ENCODE measurements around the gene TLL1.

The TLL1 gene

GRCh38 chr4:165970703-165971420 is 97.8 kb downstream of the TLL1 start:
- no peak for FAIRE-seq

GRCh38 chr4:165971446-165971845 is 98.4 kb downstream of the TLL1 start:
- no peak for FAIRE-seq
- DNase-seq (ENCODE audit: insufficient read length, low spot score), result no peak

More at GRCh38 chr4:165970703-165971420, 97.8 kb downstream of the TLL1 start:
- DNase-seq (ENCODE audit: insufficient read length, low spot score), result no peak

DNA sequence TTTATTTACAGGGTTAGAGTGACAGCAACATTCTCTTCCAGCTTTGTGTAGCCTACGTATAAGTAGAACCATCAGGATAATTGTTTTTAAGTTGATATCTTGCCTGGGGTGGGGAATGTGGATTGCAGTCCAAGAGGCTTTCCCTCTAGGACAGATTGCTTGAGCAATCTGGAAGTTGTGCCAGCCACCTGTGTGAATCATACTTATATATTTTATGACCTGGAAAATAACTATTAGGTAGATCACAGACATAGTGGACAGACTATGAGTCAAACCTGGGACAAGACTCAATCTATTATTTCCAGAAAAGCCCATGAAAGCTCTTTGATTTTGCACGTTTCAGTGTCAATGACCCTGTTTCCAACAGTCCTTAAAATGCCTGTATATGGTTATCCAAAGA is 98.9 kb downstream of the TLL1 start:
- no peak for DNase-seq (ENCODE audit: insufficient read length, low spot score)
- no peak for FAIRE-seq

DNA sequence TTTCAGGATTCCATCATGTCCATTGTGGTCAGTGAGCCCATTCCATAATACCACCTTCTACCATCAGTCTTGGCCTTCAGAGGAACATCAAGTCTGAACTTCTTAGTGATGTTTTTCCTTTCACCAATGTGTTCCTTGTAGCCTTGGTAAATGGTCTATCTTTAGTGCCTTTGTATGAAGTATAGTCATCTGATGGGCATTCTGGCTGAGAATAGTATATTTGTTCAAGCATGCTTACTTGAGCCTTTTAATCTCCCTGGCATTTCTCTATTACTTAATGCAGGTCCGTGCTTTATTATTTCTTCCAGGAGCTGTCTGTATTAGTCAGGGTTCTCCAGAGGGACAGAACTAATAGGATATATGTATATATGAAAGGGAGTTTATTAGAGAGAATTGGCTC is 99.7 kb downstream of the TLL1 start:
- DNase-seq (ENCODE audit: insufficient read length, low spot score), result no peak

DNA sequence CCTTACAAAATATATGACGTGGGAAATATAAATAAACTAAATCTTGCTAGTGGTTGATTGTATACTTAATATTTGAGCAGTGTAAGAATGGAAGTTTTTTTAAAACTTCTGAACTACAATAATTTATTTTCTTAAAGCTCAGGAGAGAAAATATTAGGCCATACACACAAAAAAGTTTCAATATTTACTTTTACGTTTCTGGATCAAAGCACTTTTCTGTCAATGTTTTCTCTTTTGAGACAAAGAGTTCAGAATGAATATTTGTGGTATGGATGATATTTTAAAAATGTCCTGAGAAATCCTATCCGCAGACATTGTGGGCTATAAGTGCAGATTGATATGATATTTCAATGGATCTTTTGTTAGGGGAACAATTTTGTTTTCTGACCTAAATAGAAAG is 109.9 kb downstream of the TLL1 start:
- FAIRE-seq (no peak), DNase-seq (ENCODE audit: insufficient read length, low spot score) (no peak)

More for the DNA sequence above, 99.7 kb downstream of the TLL1 start:
- FAIRE-seq, result no peak

- DNase-seq (ENCODE audit: insufficient read length, low spot score) (no peak), FAIRE-seq (no peak)
Measured at GRCh38 chr4:165986956-165987698, 114.1 kb downstream of the TLL1 start.

DNA sequence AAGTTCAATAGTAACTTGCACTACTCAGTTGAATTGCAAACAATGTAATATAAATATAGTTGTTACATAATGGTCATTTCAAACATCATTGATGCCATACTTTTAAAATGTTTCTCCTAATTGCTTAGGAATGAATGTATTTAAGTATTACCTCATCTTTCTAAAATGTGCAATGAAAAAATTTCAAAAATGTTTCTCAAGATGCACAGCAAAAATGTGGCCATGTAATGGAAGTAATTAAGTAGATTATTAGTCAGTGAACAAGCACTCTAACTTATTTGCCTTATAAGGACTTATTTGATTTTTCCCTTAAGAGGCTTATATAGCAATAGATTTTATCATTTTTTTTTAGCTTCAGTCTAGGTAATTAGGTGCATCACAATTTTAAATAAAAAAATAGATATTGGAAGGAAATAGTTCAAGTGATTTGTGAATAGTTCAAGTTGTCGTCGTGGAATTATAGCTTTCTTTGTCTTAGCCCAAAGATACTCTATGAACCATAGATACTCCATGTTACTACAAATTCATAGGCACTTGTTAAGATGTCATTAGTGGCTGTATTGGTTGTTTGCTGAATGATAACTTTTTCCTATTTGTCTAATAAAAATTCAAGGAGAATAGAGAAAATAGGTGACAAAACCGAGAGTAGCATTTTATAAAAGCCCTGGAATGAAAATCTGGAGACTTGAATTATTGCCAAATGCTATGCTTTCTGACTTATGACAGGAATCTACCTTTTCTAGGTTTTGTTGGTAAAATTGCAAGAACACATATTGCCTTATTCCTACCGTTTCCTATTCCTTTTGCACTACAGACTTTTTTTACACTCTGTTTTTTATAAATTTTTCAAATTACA is 118.5 kb downstream of the TLL1 start:
- DNase-seq (ENCODE audit: insufficient read length, low spot score), result no peak
- FAIRE-seq, result no peak

- DNase-seq (ENCODE audit: insufficient read length, low spot score) (no peak), FAIRE-seq (no peak)
Measured at GRCh38 chr4:165992283-165992682, 119.2 kb downstream of the TLL1 start.

GRCh38 chr4:165994701-165995100 is 121.7 kb downstream of the TLL1 start:
- DNase-seq (ENCODE audit: insufficient read length, low spot score), result no peak
- FAIRE-seq, result no peak

DNA sequence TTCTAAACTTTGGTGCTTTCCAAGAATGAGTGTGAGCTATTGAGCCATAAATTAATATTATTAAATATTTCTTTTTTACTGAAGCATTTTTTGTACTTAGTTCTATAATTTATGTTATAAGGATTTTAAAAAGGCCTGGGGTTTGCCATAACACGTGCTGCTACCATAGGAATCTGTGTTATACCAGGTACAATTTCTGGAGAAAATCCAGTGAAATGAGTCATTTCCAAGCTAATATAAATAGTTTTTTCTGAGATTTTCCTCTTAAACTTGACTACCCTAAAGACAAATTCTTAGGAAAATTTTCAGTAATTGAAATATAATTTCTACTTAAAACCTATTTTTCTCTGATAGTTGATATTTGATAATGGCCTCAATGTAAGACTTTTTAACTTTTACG is 130.8 kb downstream of the TLL1 start:
- DNase-seq (ENCODE audit: insufficient read length, low spot score) (no peak), FAIRE-seq (no peak)

DNA sequence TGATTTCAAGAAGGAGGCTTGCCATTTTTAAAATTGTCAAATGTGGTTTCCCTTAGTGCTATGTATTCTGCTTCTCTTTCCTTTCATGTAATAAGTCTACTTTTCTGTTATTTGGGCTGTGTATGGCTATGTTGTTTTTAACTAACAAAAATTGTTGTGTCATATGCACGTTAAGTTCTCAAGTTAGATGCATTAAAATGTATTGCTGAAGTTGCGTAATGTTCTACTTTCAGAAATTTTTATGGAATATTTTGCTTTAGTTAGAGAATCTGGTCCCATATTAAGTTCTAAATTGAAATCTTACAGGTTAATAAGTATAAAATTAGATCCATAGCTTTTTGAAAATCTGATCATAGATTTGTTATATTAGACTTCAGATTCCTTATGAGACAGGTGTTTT is 133.2 kb downstream of the TLL1 start:
- DNase-seq (ENCODE audit: insufficient read length, low spot score), result no peak
- FAIRE-seq, result no peak

DNA sequence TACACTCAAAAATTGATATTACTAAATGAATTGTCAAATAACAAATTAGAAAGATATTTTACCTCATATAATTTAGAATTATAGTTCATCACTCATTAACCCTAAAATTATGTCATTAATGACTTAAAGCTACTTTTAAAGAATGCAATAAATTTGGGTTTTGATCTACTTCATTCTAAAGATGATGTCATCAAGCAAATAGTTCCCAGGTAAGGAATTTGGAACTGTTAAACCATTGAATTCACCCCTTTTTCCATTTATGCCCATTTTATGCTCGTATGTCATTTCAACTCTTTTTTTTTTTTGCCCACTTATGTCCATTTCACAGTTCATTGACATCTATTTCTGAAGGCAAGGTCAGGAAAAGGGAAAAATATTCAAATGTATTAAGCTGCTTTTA is 135.5 kb downstream of the TLL1 start:
- no peak for FAIRE-seq

GRCh38 chr4:166012129-166013030 is 139.3 kb downstream of the TLL1 start:
- DNase-seq (ENCODE audit: insufficient read length, low spot score) (no peak), FAIRE-seq (no peak)

More for the DNA sequence above, 135.5 kb downstream of the TLL1 start:
- DNase-seq (ENCODE audit: insufficient read length, low spot score), result no peak

DNA sequence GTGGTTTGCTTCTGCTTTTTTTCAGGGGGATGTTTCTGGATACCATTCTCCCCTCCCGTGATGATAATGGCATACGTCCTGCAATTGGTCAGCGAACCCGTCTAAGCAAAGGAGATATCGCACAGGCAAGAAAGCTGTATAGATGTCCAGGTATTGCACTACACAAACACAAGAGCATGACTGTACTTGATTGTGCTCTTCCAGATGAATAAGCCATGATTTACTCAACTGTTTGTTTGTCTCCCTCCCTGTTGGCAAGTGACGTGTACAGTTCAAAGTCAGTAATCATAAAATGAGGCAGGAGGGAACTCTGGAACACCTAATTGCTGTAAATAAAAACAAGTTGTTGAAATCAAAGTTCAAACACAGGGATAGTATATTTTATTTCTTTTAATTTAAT is 141.4 kb downstream of the TLL1 start:
- DNase-seq (ENCODE audit: insufficient read length, low spot score) (no peak), FAIRE-seq (no peak)

GRCh38 chr4:166017804-166018203 is 144.8 kb downstream of the TLL1 start:
- FAIRE-seq (no peak), DNase-seq (ENCODE audit: insufficient read length, low spot score) (no peak)

GRCh38 chr4:166019441-166020220 is 146.6 kb downstream of the TLL1 start:
- no peak for DNase-seq (ENCODE audit: insufficient read length, low spot score)
- no peak for FAIRE-seq

DNA sequence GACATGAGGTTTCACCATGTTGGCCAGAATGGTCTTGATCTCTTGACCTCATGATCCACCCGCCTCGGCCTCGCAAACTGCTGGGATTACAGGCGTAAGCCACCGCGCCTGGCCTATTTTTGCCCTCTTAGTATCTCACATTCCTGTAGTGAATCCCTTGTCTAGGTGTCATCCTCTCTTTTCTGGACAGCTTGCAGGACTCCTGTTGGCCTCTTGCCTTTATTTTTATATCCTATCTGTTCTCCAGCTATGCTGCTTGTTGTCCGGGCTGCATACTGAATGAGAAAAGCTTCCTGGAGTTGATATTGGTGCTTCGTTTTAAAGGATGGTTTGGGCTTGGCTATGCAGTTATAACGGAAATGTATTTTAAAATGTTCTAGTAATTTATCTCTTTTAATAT is 148.6 kb downstream of the TLL1 start:
- FAIRE-seq (no peak), DNase-seq (ENCODE audit: insufficient read length, low spot score) (no peak)

- FAIRE-seq, result no peak
- DNase-seq (ENCODE audit: insufficient read length, low spot score), result no peak
Measured at GRCh38 chr4:166034965-166035364, 161.9 kb downstream of the TLL1 start.

DNA sequence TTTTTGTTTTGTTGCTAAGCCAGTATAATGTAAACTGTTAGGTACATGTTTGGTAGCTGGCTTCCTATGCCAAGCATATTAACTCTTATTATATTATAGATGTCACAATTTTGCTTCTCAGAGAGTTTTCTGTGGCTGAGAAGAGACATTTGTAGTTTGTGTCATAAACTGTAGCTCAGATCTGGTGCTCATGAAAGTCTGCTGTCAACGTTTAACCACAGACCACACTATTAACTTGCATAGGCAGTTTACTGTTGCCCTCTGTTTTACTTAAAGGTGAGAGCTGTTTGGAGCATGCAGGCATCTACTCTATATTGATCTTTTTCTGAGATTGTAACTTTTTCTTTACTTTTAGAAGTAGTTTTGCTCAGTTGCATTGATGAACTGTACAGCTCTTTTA is 166.8 kb downstream of the TLL1 start:
- DNase-seq (ENCODE audit: insufficient read length, low spot score) (no peak), FAIRE-seq (no peak)

Measured in GM19239 (cell line).